ENCODE measurements around the gene NCK2.

- no peak for TF ChIP-seq CTCF (IDR thresholded peaks at IDR 0.05)
- no peak for TF ChIP-seq POLR2A (IDR thresholded peaks at IDR 0.05)
These were observed 33.3 kb upstream of the NCK2 start for GRCh38 chr2:105711394-105711793.

All from vagina (tissue), 2 donors.